Breast epithelium (tissue), 3 donors: ENCODE measurements around the gene IFT81.

Experiments
- POLR2A ChIP-seq: fragments of 450-650 bp; IDR thresholded peaks from one replicate; pipeline ENCODE4 v1.6.1; 2016; ENCODE audit warnings: antibody characterized with exemption, mild to moderate bottlenecking, moderate library complexity
- POLR2AphosphoS5 ChIP-seq, 3 donors: sonication (generic); formaldehyde crosslinking; IDR thresholded peaks; one replicate each; pipeline ENCODE4 v1.6.1; 2017; ENCODE audit warnings: antibody characterized with exemption in 3 of 3
- TF ChIP-seq, protein P1 (sequence below), 3 donors: fragments of 450-650 bp; IDR thresholded peaks; one replicate each; pipeline ENCODE4 v1.5.1; 2016 to 2017; ENCODE audit warnings: antibody characterized with exemption in 3 of 3, mild to moderate bottlenecking in 3 of 3, moderate library complexity in 3 of 3

DNA sequence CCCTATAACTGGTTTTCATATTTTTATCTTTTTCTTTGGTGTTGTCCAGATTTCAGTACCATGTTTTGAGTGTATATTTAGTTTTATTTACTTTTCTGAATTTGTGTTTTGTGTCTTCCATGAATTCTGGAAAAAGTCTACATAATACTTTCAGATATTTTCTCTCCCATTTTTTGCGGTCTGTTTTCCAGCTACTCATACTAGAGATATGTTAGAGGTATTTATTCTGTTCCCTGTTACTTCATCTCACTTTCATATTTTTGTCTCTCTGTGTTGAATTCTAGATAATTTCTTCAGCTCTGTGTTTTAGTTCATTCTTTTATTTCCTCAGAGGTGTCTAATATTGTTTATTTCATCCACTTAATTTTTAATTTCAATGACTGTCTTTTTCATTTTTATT, 74.2 kb downstream of the IFT81 start:
- TF ChIP-seq POLR2A = no peak
- TF ChIP-seq, protein P1, sequence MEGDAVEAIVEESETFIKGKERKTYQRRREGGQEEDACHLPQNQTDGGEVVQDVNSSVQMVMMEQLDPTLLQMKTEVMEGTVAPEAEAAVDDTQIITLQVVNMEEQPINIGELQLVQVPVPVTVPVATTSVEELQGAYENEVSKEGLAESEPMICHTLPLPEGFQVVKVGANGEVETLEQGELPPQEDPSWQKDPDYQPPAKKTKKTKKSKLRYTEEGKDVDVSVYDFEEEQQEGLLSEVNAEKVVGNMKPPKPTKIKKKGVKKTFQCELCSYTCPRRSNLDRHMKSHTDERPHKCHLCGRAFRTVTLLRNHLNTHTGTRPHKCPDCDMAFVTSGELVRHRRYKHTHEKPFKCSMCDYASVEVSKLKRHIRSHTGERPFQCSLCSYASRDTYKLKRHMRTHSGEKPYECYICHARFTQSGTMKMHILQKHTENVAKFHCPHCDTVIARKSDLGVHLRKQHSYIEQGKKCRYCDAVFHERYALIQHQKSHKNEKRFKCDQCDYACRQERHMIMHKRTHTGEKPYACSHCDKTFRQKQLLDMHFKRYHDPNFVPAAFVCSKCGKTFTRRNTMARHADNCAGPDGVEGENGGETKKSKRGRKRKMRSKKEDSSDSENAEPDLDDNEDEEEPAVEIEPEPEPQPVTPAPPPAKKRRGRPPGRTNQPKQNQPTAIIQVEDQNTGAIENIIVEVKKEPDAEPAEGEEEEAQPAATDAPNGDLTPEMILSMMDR (IDR thresholded peaks at IDR 0.05) = no peak
- TF ChIP-seq POLR2AphosphoS5 (IDR thresholded peaks at IDR 0.05) = no peak
